ENCODE measurements around the gene ECT2. TPM values are rescaled to one million over a fixed set of nuclear protein-coding genes. Genes with fewer than 3 reads are reported as not detected.

ECT2 gene
- total RNA-seq, 4 donors from 2014 or later, result 6.8 to 10.7 (median 7.2) TPM

- no peak for DNase-seq
- Histone ChIP-seq H3K4me3 (replicated peaks in 1 of 3) (no peak overlapping the region), H3K27me3 (no peaks in the 10 kb centered on the region), H3K36me3 (no peaks in the 10 kb centered on the region), H3K27ac (no peak overlapping the region), H3K4me1 (no peaks in the 10 kb centered on the region), H3K9me3 (no peaks in the 10 kb centered on the region)
- TF ChIP-seq POLR2A (IDR thresholded peaks at IDR 0.05), result no peak
- TF ChIP-seq, protein P1, sequence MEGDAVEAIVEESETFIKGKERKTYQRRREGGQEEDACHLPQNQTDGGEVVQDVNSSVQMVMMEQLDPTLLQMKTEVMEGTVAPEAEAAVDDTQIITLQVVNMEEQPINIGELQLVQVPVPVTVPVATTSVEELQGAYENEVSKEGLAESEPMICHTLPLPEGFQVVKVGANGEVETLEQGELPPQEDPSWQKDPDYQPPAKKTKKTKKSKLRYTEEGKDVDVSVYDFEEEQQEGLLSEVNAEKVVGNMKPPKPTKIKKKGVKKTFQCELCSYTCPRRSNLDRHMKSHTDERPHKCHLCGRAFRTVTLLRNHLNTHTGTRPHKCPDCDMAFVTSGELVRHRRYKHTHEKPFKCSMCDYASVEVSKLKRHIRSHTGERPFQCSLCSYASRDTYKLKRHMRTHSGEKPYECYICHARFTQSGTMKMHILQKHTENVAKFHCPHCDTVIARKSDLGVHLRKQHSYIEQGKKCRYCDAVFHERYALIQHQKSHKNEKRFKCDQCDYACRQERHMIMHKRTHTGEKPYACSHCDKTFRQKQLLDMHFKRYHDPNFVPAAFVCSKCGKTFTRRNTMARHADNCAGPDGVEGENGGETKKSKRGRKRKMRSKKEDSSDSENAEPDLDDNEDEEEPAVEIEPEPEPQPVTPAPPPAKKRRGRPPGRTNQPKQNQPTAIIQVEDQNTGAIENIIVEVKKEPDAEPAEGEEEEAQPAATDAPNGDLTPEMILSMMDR (IDR thresholded peaks at IDR 0.05), result no peak
- intact Hi-C loops (cut with DNase I), result no loop called here
Measured at GRCh38 chr3:172847292-172847691, 96.8 kb downstream of the ECT2 start.

GRCh38 chr3:172848910-172849309, 98.4 kb downstream of the ECT2 start:
- no peaks in the 10 kb centered on the region for H3K4me1 ChIP-seq
- no peaks in the 10 kb centered on the region for H3K36me3 ChIP-seq
- no peaks in the 10 kb centered on the region for H3K27me3 ChIP-seq
- no peak overlapping the region for H3K4me3 ChIP-seq (replicated peaks in 1 of 3)
- H3K9me3 ChIP-seq, result no peaks in the 10 kb centered on the region
- DNase-seq, result no peak
- 62 to 67% methylated on average over 1 of the region's 1 CpG for whole genome bisulfite sequencing, 2 donors
- intact Hi-C loops (cut with DNase I), result no loop called here
- TF ChIP-seq, protein P1 (IDR thresholded peaks at IDR 0.05), result no peak
- no peak for TF ChIP-seq POLR2A (IDR thresholded peaks at IDR 0.05)
- H3K27ac ChIP-seq, result no peak overlapping the region

- no peaks in the 10 kb centered on the region for H3K4me1 ChIP-seq
- DNase-seq, result no peak
- H3K27me3 ChIP-seq, result no peaks in the 10 kb centered on the region
- intact Hi-C loops (cut with DNase I), result no loop called here
- WGBS, 2 donors, result 68 to 74% methylated on average over 1 of the region's 1 CpG
- no peak overlapping the region for H3K27ac ChIP-seq
- no peaks in the 10 kb centered on the region for H3K36me3 ChIP-seq
- TF ChIP-seq, protein P1 (IDR thresholded peaks at IDR 0.05), result no peak
- TF ChIP-seq POLR2A (IDR thresholded peaks at IDR 0.05), result no peak
- no peak overlapping the region for H3K4me3 ChIP-seq (replicated peaks in 1 of 3)
- no peaks in the 10 kb centered on the region for H3K9me3 ChIP-seq
Measured at GRCh38 chr3:172853005-172853404, 102.5 kb downstream of the ECT2 start.

DNA sequence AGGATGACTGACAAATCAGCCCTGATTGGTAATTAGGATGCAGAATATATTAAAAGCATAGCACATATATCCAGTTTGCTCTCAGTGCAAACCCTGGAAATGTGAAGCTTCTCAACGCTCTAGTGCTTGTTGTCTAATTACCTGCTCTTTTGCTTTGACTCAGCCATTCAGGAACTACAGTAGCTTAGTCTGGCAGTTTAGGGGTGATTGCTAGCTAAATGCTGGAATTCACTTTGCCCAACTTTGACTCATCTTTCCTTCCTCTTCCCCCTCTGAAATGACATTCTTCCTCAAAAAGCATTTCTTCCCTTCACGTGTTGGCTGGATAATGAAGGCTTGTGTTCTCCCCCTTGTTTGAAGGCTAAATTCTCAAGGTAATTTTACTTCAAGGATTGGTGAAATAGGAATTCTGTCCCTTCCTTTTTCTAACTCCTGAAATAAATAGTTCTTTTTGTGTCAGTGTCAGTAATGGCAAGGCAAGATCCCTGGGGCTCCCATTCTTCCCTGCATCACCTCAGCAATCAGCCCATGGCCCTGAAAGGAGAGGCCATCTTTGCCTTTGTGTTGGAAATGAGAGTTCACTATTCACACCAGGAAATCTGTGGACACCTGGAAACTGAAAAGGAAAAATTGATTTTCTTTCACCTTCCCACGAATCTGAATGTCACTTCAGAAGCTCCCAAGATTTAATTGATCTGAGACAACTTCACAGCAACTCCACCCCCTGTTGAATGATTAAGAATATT, 103.6 kb downstream of the ECT2 start:
- Histone ChIP-seq H3K36me3 (no peaks in the 10 kb centered on the region), H3K4me1 (no peaks in the 10 kb centered on the region), H3K9me3 (no peaks in the 10 kb centered on the region), H3K27me3 (no peaks in the 10 kb centered on the region), H3K27ac (no peak overlapping the region), H3K4me3 (replicated peaks in 1 of 3) (no peak overlapping the region)
- TF ChIP-seq, protein P1 (IDR thresholded peaks at IDR 0.05), result no peak
- no peak for TF ChIP-seq POLR2A (IDR thresholded peaks at IDR 0.05)
- intact Hi-C loops (cut with DNase I), result no loop called here
- 77 to 78% methylated on average over 3 of the region's 3 CpGs for WGBS, 2 donors
- DNase-seq, result no peak

- Histone ChIP-seq H3K27me3 (no peaks in the 10 kb centered on the region), H3K4me3 (replicated peaks in 1 of 3) (no peak overlapping the region), H3K4me1 (no peaks in the 10 kb centered on the region), H3K9me3 (no peaks in the 10 kb centered on the region), H3K36me3 (no peaks in the 10 kb centered on the region), H3K27ac (no peak overlapping the region)
- TF ChIP-seq POLR2A (IDR thresholded peaks at IDR 0.05), result no peak
- TF ChIP-seq, protein P1 (IDR thresholded peaks at IDR 0.05), result no peak
- no peak for DNase-seq
- intact Hi-C loops (cut with DNase I), result no loop called here
Measured at GRCh38 chr3:172855037-172855436, 104.5 kb downstream of the ECT2 start.

All from thyroid gland (tissue), 4 donors.